K562 (cell line): Measurements from ENCODE around the gene GRIP1. TPM values are rescaled to one million over a fixed set of nuclear protein-coding genes. Genes with fewer than 3 reads are reported as not detected.

Experiments used
- HINFP ChIP-seq: fragments of 450-650 bp; conservative IDR thresholded peaks from 2 replicates; pipeline ENCODE4 v1.6.1; 2016; ENCODE audit warnings: missing genetic modification characterization, low read depth, mild to moderate bottlenecking, control low read depth, missing compliant biosample characterization
- ZNF217 ChIP-seq: sonication (generic); formaldehyde crosslinking; IDR thresholded peaks from 2 replicates; pipeline ENCODE4 v1.8.0; 2022; ENCODE audit warnings: mild to moderate bottlenecking, missing genetic modification reagents
- polyA plus RNA-seq, 8 experiments: library from polyadenylated mRNA; depleted of rRNA in 4 of 8; stranded (reverse) in 5 of 8; unstranded in 3 of 8; fragments of >200 nt; fragmentation: Nextera tagmentation in 2 of 8; fragmentation: Illumina TruSeq in 1 of 8; extraction: Ambion mirVana in 2 of 8; extraction: Trizol in 1 of 8; gene quantifications; 2 replicates each; pipeline versions ENCODE4 v1.2.1 to v1.2.3, GENCODE V29; 2011 to 2014; ENCODE audit warnings: inconsistent platforms in 1 of 8, missing spikeins in 1 of 8
- total RNA-seq, 7 experiments: library from RNA; depleted of rRNA in 6 of 7; stranded (reverse); fragments of >200 nt in 6 of 7; fragmentation: Illumina TruSeq in 2 of 7; extraction: Trizol in 2 of 7; gene quantifications; 2 replicates each; pipeline versions ENCODE4 v1.2.1 to v1.2.3, GENCODE V29; 2011 to 2021; ENCODE audit warnings: low replicate concordance in 1 of 7
- TF ChIP-seq, protein P1 (sequence below): fragments of 450-650 bp; formaldehyde crosslinking; conservative IDR thresholded peaks from 2 replicates; pipeline ENCODE4 v1.4.0; 2022; ENCODE audit warnings: mild to moderate bottlenecking, missing genetic modification characterization
- TF ChIP-seq, protein P2 (sequence below): fragments of 200-800 bp; sonication (Bioruptor generic); IDR thresholded peaks from 2 replicates; pipeline ENCODE4 v1.6.1; 2016; ENCODE audit warnings: missing genetic modification characterization, missing compliant biosample characterization
- TF ChIP-seq, protein P3 (sequence below): sonication (generic); formaldehyde crosslinking; IDR thresholded peaks from 2 replicates; pipeline ENCODE4 v1.8.0; 2022; ENCODE audit warnings: missing genetic modification reagents, mild to moderate bottlenecking, borderline replicate concordance

The GRIP1 gene
- total and polyA plus RNA-seq, 9 of the 15 experiments (the other 6 are each of a cell fraction or from before 2014, with no cell fraction given): 0.28 to 1.2 (median 0.45) TPM

DNA sequence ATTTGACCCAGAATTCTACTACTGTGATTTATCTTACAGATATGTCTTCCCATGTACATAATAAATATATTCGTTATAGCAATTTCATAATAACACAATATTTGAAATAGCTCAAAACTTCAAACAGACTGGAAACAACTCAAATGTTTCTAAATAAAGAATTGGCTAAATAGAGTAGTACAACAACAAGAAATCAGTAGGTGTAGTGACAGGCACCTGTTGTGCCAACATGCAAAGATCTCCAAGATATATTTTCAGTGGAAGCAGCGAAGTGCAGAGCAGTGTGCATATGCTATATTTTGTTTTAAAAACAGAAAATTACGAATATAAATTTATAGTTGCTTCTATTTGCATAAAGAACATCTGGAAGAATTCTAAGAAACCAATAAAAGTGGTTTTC is 60.9 kb downstream of the GRIP1 start (continued):
- TF ChIP-seq, protein P1, sequence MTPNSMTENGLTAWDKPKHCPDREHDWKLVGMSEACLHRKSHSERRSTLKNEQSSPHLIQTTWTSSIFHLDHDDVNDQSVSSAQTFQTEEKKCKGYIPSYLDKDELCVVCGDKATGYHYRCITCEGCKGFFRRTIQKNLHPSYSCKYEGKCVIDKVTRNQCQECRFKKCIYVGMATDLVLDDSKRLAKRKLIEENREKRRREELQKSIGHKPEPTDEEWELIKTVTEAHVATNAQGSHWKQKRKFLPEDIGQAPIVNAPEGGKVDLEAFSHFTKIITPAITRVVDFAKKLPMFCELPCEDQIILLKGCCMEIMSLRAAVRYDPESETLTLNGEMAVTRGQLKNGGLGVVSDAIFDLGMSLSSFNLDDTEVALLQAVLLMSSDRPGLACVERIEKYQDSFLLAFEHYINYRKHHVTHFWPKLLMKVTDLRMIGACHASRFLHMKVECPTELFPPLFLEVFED (CRISPR knock-in tag): no peak
- no peak for TF ChIP-seq HINFP (tag)
- TF ChIP-seq, protein P2, sequence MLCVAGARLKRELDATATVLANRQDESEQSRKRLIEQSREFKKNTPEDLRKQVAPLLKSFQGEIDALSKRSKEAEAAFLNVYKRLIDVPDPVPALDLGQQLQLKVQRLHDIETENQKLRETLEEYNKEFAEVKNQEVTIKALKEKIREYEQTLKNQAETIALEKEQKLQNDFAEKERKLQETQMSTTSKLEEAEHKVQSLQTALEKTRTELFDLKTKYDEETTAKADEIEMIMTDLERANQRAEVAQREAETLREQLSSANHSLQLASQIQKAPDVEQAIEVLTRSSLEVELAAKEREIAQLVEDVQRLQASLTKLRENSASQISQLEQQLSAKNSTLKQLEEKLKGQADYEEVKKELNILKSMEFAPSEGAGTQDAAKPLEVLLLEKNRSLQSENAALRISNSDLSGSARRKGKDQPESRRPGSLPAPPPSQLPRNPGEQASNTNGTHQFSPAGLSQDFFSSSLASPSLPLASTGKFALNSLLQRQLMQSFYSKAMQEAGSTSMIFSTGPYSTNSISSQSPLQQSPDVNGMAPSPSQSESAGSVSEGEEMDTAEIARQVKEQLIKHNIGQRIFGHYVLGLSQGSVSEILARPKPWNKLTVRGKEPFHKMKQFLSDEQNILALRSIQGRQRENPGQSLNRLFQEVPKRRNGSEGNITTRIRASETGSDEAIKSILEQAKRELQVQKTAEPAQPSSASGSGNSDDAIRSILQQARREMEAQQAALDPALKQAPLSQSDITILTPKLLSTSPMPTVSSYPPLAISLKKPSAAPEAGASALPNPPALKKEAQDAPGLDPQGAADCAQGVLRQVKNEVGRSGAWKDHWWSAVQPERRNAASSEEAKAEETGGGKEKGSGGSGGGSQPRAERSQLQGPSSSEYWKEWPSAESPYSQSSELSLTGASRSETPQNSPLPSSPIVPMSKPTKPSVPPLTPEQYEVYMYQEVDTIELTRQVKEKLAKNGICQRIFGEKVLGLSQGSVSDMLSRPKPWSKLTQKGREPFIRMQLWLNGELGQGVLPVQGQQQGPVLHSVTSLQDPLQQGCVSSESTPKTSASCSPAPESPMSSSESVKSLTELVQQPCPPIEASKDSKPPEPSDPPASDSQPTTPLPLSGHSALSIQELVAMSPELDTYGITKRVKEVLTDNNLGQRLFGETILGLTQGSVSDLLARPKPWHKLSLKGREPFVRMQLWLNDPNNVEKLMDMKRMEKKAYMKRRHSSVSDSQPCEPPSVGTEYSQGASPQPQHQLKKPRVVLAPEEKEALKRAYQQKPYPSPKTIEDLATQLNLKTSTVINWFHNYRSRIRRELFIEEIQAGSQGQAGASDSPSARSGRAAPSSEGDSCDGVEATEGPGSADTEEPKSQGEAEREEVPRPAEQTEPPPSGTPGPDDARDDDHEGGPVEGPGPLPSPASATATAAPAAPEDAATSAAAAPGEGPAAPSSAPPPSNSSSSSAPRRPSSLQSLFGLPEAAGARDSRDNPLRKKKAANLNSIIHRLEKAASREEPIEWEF (CRISPR knock-in tag): no peak
- TF ChIP-seq, protein P3, sequence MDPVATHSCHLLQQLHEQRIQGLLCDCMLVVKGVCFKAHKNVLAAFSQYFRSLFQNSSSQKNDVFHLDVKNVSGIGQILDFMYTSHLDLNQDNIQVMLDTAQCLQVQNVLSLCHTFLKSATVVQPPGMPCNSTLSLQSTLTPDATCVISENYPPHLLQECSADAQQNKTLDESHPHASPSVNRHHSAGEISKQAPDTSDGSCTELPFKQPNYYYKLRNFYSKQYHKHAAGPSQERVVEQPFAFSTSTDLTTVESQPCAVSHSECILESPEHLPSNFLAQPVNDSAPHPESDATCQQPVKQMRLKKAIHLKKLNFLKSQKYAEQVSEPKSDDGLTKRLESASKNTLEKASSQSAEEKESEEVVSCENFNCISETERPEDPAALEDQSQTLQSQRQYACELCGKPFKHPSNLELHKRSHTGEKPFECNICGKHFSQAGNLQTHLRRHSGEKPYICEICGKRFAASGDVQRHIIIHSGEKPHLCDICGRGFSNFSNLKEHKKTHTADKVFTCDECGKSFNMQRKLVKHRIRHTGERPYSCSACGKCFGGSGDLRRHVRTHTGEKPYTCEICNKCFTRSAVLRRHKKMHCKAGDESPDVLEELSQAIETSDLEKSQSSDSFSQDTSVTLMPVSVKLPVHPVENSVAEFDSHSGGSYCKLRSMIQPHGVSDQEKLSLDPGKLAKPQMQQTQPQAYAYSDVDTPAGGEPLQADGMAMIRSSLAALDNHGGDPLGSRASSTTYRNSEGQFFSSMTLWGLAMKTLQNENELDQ (CRISPR knock-in tag): no peak
- TF ChIP-seq ZNF217: no peak
